Measurements from ENCODE around the gene PATJ. TPM values are rescaled to one million over a fixed set of nuclear protein-coding genes. Genes with fewer than 3 reads are reported as not detected.

Gene PATJ
- polyA plus RNA-seq, 4 donors: 11.5 to 41.5 (median 16.2) TPM

DNA sequence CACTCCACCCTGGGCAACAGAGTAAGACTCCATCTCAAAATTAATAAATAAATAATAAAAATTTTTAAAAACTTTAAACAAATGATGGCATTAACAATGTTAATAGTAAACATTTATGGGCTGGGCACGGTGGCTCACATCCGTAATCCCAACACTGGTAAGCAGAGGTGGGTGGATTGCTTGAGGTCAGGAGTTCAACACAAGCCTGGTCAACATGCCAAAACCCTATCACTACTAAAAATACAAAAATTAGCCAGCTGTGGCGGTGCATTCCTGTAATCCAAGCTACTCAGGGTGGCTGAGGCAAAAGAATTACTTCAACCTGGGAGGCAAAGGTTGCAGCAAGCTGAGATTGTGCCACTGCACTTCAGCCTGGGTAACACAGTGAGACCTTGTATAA, 443.4 kb downstream of the PATJ start:
- Histone ChIP-seq H3K9me3 (ENCODE audit: control insufficient read depth in 2 of 2, insufficient read depth in 1 of 2, low read depth in 1 of 2, low read length in 1 of 2) (no peaks in the 10 kb centered on the region), H3K4me3 (ENCODE audit: low read depth in 1 of 3, low read length in 3 of 3) (no peak overlapping the region), H3K27ac (ENCODE audit: low read depth in 1 of 3, low read length in 2 of 3) (no peak overlapping the region), H3K4me1 (ENCODE audit: control insufficient read depth in 3 of 3, insufficient read depth in 2 of 3, low read depth in 1 of 3, low read length in 2 of 3) (peaks cover 0 to 2% (median 0%) of the 10 kb centered on the region in 3 donors), H3K27me3 (ENCODE audit: control insufficient read depth in 3 of 3, insufficient read depth in 3 of 3, low read length in 3 of 3) (no peaks in the 10 kb centered on the region), H3K36me3 (ENCODE audit: control insufficient read depth in 3 of 3, insufficient read depth in 2 of 3, low read depth in 1 of 3, low read length in 3 of 3) (no peaks in the 10 kb centered on the region)
- FAIRE-seq (no peak), DNase-seq (no peak)
- WGBS, 3 donors: 46 to 70% (median 68%) methylated on average over 3 of the region's 3 CpGs

DNA sequence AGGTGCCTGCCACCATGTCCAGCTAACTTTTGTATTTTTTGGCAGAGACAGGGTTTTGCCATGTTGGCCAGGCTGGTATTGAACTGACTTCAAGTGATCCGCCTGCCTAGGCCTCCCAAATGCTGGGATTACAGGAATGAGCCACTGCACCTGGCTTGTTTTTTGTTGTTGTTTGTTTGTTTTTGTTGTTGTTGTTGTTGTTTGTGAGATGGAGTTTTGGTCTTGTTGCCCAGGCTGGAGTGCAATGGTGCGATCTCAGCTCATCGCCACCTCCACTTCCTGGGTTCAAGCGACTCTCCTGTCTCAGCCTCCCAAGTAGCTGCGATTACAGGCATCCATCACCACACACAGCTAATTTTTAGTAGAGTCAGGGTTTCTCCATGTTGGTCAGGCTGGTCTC, 445.3 kb downstream of the PATJ start:
- FAIRE-seq (no peak), DNase-seq (no peak)
- WGBS, 3 donors: 94 to 97% (median 95%) methylated on average over 5 of the region's 5 CpGs
- Histone ChIP-seq H3K4me3 (ENCODE audit: low read depth in 1 of 3, low read length in 3 of 3) (no peak overlapping the region), H3K27ac (ENCODE audit: low read depth in 1 of 3, low read length in 2 of 3) (no peak overlapping the region), H3K4me1 (ENCODE audit: control insufficient read depth in 3 of 3, insufficient read depth in 2 of 3, low read depth in 1 of 3, low read length in 2 of 3) (no peaks in the 10 kb centered on the region), H3K9me3 (ENCODE audit: control insufficient read depth in 2 of 2, insufficient read depth in 1 of 2, low read depth in 1 of 2, low read length in 1 of 2) (no peaks in the 10 kb centered on the region), H3K36me3 (ENCODE audit: control insufficient read depth in 3 of 3, insufficient read depth in 2 of 3, low read depth in 1 of 3, low read length in 3 of 3) (no peaks in the 10 kb centered on the region), H3K27me3 (ENCODE audit: control insufficient read depth in 3 of 3, insufficient read depth in 3 of 3, low read length in 3 of 3) (no peaks in the 10 kb centered on the region)

DNA sequence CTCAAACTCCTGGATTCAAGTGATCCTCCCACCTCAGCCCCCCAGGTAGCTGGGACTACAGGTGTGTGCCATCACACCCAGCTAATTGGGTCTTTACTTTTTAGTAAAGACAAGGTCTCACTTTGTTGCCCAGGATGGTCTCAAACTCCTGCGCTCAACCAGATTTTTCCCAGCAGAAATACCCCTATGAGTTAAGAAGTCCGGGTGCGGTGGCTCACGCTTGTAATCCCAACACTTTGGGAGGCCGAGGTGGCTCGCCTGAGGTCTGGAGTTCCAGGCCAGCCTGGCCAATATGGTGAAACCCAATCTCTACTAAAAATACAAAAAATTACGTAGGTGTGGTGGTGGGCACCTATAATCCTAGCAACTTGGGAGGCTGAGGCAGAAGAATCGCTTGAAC, 445.8 kb downstream of the PATJ start:
- no peaks in the 10 kb centered on the region for H3K27me3 ChIP-seq (ENCODE audit: control insufficient read depth in 3 of 3, insufficient read depth in 3 of 3, low read length in 3 of 3)
- no peak for FAIRE-seq

DNA sequence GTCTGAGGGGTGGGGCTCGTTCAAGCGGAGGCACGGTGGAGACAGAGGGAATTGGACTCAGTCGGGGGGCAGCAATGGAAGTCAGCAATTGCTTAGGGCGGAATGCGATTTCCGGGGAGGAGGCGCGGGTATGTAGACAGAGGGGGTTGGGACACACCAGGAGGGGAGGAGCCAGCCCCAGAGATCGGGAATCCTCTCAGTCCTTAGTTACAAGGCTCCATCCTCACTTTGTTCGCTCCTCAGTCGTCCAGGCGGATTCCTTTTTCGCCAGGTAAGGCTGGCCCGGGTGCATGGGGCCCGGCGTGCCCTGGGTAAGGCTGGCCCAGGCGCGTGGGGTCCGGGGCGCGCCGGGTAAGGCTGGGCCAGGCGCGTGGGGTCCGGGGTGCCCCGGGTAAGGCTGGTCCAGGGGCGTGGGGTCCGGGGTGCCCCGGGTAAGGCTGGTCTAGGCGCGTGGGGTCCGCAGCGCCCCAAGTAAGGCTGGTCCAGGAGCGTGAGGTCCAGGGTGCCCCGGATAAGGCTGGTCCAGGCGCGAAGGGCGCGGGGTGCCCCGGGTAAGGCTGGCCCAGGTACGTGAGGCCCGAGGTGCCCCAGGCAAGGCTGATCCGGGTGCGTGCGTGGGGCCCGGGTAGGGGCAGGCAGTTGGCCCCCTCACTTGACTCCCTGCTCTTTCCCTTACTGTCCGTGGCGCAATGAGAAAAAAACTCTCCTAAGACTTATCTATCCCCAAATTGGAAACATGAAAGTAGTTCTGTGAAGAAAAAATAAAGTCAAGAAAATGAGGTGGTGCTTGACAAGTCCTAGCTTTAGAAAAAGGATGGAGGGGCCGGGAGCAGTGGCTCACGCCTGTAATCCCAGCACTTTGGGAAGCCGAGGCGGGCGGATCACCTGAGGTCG, 452.6 kb downstream of the PATJ start, which contains the start of gene L1TD1:
Gene L1TD1, plus strand, starts transcription at position 199 of the 894 bp plus-strand sequence. CDS start 11,780 bp downstream, outside the sequence.
- FAIRE-seq: no peak
- H3K4me1 ChIP-seq (ENCODE audit: control insufficient read depth in 3 of 3, insufficient read depth in 2 of 3, low read depth in 1 of 3, low read length in 2 of 3): no peaks in the 10 kb centered on the region
- H3K27me3 ChIP-seq (ENCODE audit: control insufficient read depth in 3 of 3, insufficient read depth in 3 of 3, low read length in 3 of 3): peaks cover 5 to 24% (median 5%) of the 10 kb centered on the region in 3 donors
- DNase-seq: peak in 1 of 2 donors; percentile 70
- no peaks in the 10 kb centered on the region for H3K36me3 ChIP-seq (ENCODE audit: control insufficient read depth in 3 of 3, insufficient read depth in 2 of 3, low read depth in 1 of 3, low read length in 3 of 3)
- 10 to 27% (median 21%) methylated on average over 41 to 55 of the region's 55 CpGs for WGBS, 3 donors
- peak within 1 kb of the TSS in 2 of 3 donors; percentile 35 to 44 for H3K4me3 ChIP-seq (ENCODE audit: low read depth in 1 of 3, low read length in 3 of 3)
- no peaks in the 10 kb centered on the region for H3K9me3 ChIP-seq (ENCODE audit: control insufficient read depth in 2 of 2, insufficient read depth in 1 of 2, low read depth in 1 of 2, low read length in 1 of 2)
- H3K27ac ChIP-seq (ENCODE audit: low read depth in 1 of 3, low read length in 2 of 3): no peak within 1 kb of the TSS

More for the DNA sequence above, 445.8 kb downstream of the PATJ start:
- H3K27ac ChIP-seq (ENCODE audit: low read depth in 1 of 3, low read length in 2 of 3): no peak overlapping the region
- no peaks in the 10 kb centered on the region for H3K9me3 ChIP-seq (ENCODE audit: control insufficient read depth in 2 of 2, insufficient read depth in 1 of 2, low read depth in 1 of 2, low read length in 1 of 2)
- no peaks in the 10 kb centered on the region for H3K4me1 ChIP-seq (ENCODE audit: control insufficient read depth in 3 of 3, insufficient read depth in 2 of 3, low read depth in 1 of 3, low read length in 2 of 3)
- H3K36me3 ChIP-seq (ENCODE audit: control insufficient read depth in 3 of 3, insufficient read depth in 2 of 3, low read depth in 1 of 3, low read length in 3 of 3): no peaks in the 10 kb centered on the region
- no peak for DNase-seq
- no peak overlapping the region for H3K4me3 ChIP-seq (ENCODE audit: low read depth in 1 of 3, low read length in 3 of 3)
- 95 to 97% (median 96%) methylated on average over 8 of the region's 8 CpGs for WGBS, 3 donors

DNA sequence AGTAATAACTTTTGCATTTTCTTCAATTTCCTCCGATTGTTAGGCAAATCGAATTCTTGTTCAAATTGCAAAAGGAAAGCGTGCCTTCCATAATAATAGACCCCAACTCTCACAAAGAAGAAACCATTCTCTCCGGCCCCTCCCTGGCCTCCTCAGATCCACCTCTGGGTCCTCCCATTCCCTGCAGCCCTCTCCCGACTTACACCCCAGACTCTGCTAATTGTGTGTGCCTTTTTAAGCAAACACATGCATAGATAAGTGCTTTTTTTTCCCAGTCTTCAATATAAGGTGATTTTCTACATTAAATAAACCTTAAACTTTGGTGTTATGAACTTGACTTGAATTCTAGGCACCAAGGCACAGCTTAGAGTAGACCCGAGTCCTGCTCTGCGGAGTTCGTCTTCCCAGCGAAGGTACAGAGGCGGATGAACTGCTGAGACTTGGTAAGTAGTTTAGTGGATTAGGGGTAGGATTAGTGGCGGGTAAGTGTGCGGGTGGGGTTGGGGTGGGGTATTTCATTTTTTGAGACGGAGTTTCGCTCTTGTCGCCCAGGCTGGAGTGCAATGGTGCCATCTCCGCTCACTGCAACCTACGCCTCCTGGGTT, 453.9 kb downstream of the PATJ start:
- FAIRE-seq: no peak
- 81 to 86% (median 85%) methylated on average over 16 to 17 of the region's 17 CpGs for WGBS, 3 donors
- H3K4me3 ChIP-seq (ENCODE audit: low read depth in 1 of 3, low read length in 3 of 3): no peak overlapping the region

DNA sequence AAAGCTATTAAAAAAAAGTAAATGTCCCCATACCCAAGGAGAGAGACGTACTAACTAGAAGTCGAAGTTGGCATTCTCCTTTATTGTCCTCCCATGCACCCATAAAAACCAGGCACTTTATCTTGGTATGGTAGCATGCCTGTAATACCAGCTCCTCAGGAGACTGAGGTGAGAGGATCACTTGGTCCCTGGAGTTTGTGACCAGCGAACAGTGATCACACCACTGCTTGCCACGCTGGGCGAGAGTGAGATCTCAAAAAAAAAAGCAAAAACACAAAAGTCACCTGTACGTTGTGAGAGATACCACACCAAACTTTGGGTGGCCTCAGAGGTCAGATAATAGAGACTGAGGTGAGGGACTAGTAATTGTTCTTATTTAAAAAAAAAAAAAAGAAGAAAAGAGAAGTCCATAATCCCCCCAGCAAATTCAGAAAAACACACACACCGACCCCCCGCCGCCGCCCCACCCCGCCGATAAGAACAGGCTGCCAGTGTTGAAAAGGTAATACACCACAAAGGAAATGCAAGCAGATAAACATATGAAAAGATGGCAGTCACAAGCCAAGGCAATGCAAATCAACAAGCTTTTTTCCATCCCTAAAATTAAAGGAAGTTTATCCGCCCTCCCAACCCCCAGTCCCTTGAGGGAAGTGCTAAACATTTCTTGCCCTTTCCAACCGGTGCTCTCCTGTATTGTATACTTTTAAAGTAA, 455.9 kb downstream of the PATJ start:
- Histone ChIP-seq H3K36me3 (ENCODE audit: control insufficient read depth in 3 of 3, insufficient read depth in 2 of 3, low read depth in 1 of 3, low read length in 3 of 3) (no peaks in the 10 kb centered on the region), H3K9me3 (ENCODE audit: control insufficient read depth in 2 of 2, insufficient read depth in 1 of 2, low read depth in 1 of 2, low read length in 1 of 2) (no peaks in the 10 kb centered on the region), H3K27me3 (ENCODE audit: control insufficient read depth in 3 of 3, insufficient read depth in 3 of 3, low read length in 3 of 3) (peaks cover 5 to 24% (median 5%) of the 10 kb centered on the region in 3 donors), H3K4me3 (ENCODE audit: low read depth in 1 of 3, low read length in 3 of 3) (no peak overlapping the region), H3K4me1 (ENCODE audit: control insufficient read depth in 3 of 3, insufficient read depth in 2 of 3, low read depth in 1 of 3, low read length in 2 of 3) (no peaks in the 10 kb centered on the region), H3K27ac (ENCODE audit: low read depth in 1 of 3, low read length in 2 of 3) (no peak overlapping the region)
- FAIRE-seq: no peak
- no peak for DNase-seq
- WGBS, 3 donors: 34 to 48% (median 45%) methylated on average over 14 of the region's 14 CpGs

More for the DNA sequence above, 453.9 kb downstream of the PATJ start:
- H3K4me1 ChIP-seq (ENCODE audit: control insufficient read depth in 3 of 3, insufficient read depth in 2 of 3, low read depth in 1 of 3, low read length in 2 of 3): no peaks in the 10 kb centered on the region
- no peak for DNase-seq
- H3K27ac ChIP-seq (ENCODE audit: low read depth in 1 of 3, low read length in 2 of 3): no peak overlapping the region
- peaks cover 5 to 24% (median 5%) of the 10 kb centered on the region in 3 donors for H3K27me3 ChIP-seq (ENCODE audit: control insufficient read depth in 3 of 3, insufficient read depth in 3 of 3, low read length in 3 of 3)
- H3K9me3 ChIP-seq (ENCODE audit: control insufficient read depth in 2 of 2, insufficient read depth in 1 of 2, low read depth in 1 of 2, low read length in 1 of 2): no peaks in the 10 kb centered on the region
- no peaks in the 10 kb centered on the region for H3K36me3 ChIP-seq (ENCODE audit: control insufficient read depth in 3 of 3, insufficient read depth in 2 of 3, low read depth in 1 of 3, low read length in 3 of 3)

DNA sequence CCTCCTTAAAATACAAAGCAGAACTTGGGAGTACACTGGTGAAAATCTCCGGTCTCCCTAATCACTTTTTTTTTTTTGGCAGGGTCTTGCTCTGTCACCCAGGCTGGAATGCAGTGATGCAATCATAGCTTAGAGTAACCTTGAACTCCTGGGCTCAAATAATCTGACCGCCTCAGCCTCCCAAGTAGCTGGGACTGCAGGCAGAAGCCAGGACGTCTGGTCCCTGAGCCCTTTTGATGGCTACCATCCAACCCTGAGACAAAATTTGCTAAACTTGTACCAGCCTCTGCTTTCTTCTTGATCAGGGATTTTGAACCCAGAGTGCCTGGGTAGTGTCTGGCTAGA, 456.5 kb downstream of the PATJ start:
- Histone ChIP-seq H3K27ac (ENCODE audit: low read depth in 1 of 3, low read length in 2 of 3) (no peak overlapping the region), H3K4me3 (ENCODE audit: low read depth in 1 of 3, low read length in 3 of 3) (no peak overlapping the region), H3K4me1 (ENCODE audit: control insufficient read depth in 3 of 3, insufficient read depth in 2 of 3, low read depth in 1 of 3, low read length in 2 of 3) (no peaks in the 10 kb centered on the region), H3K9me3 (ENCODE audit: control insufficient read depth in 2 of 2, insufficient read depth in 1 of 2, low read depth in 1 of 2, low read length in 1 of 2) (no peaks in the 10 kb centered on the region), H3K36me3 (ENCODE audit: control insufficient read depth in 3 of 3, insufficient read depth in 2 of 3, low read depth in 1 of 3, low read length in 3 of 3) (peaks cover 0 to 2% (median 0%) of the 10 kb centered on the region in 3 donors), H3K27me3 (ENCODE audit: control insufficient read depth in 3 of 3, insufficient read depth in 3 of 3, low read length in 3 of 3) (peaks cover 5 to 24% (median 5%) of the 10 kb centered on the region in 3 donors)
- DNase-seq: no peak
- FAIRE-seq: no peak
- 14 to 32% (median 17%) methylated on average over 3 of the region's 3 CpGs for WGBS, 3 donors

DNA sequence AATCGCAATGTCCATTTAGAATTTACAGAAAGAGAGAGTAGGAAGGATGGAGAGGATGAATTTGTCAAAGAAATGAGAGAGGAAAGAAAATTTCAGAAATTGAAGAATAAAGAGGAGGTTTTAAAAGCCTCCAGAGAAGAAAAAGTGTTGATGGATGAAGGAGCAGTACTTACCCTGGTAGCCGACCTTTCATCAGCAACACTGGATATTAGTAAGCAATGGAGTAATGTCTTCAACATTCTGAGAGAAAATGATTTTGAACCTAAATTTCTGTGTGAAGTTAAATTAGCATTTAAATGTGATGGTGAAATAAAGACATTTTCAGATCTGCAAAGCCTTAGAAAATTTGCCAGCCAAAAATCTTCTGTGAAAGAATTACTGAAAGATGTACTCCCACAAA, 464.9 kb downstream of the PATJ start:
- no peak overlapping the region for H3K4me3 ChIP-seq (ENCODE audit: low read depth in 1 of 3, low read length in 3 of 3)
- DNase-seq (no peak), FAIRE-seq (no peak)
- H3K36me3 ChIP-seq (ENCODE audit: control insufficient read depth in 3 of 3, insufficient read depth in 2 of 3, low read depth in 1 of 3, low read length in 3 of 3): peaks cover 0 to 12% (median 0%) of the 10 kb centered on the region in 3 donors
- H3K9me3 ChIP-seq (ENCODE audit: control insufficient read depth in 2 of 2, insufficient read depth in 1 of 2, low read depth in 1 of 2, low read length in 1 of 2): peaks cover 0 to 13% of the 10 kb centered on the region in 2 donors
- H3K4me1 ChIP-seq (ENCODE audit: control insufficient read depth in 3 of 3, insufficient read depth in 2 of 3, low read depth in 1 of 3, low read length in 2 of 3): no peaks in the 10 kb centered on the region
- no peaks in the 10 kb centered on the region for H3K27me3 ChIP-seq (ENCODE audit: control insufficient read depth in 3 of 3, insufficient read depth in 3 of 3, low read length in 3 of 3)
- H3K27ac ChIP-seq (ENCODE audit: low read depth in 1 of 3, low read length in 2 of 3): no peak overlapping the region
- 92 to 97% (median 95%) methylated on average over 2 of the region's 2 CpGs for WGBS, 3 donors
